GM10847 (cell line): Measurements from ENCODE around the gene FCHSD2.

ENCODE experiments used
- POLR2A ChIP-seq: IDR thresholded peaks from 2 replicates; pipeline ENCODE4 v1.6.1; 2011; ENCODE audit not compliant: insufficient read length; ENCODE audit errors: extremely low read depth

The FCHSD2 gene

GRCh38 chr11:73158356-73159051 lies 16.4 kb upstream of the FCHSD2 start:
- no peak for TF ChIP-seq POLR2A

GRCh38 chr11:73157101-73158010 lies 15.2 kb upstream of the FCHSD2 start:
- peak; percentile 41 for TF ChIP-seq POLR2A

GRCh38 chr11:73156686-73157085 lies 14.6 kb upstream of the FCHSD2 start:
- no peak for TF ChIP-seq POLR2A

GRCh38 chr11:73156114-73156513 lies 14.0 kb upstream of the FCHSD2 start:
- TF ChIP-seq POLR2A = no peak

GRCh38 chr11:73155102-73155501 lies 13.0 kb upstream of the FCHSD2 start:
- TF ChIP-seq POLR2A = no peak

- peak; percentile 25 for TF ChIP-seq POLR2A
Measured at GRCh38 chr11:73154178-73154577, 12.1 kb upstream of the FCHSD2 start.

GRCh38 chr11:73152861-73153483 lies 10.9 kb upstream of the FCHSD2 start:
- peak; percentile 65 for TF ChIP-seq POLR2A

- no peak for TF ChIP-seq POLR2A
Measured at GRCh38 chr11:73152086-73152853, 10.2 kb upstream of the FCHSD2 start.

- no peak for TF ChIP-seq POLR2A
Measured at GRCh38 chr11:73151416-73151815, 9.3 kb upstream of the FCHSD2 start.

GRCh38 chr11:73149105-73149504 lies 7.0 kb upstream of the FCHSD2 start:
- TF ChIP-seq POLR2A = no peak

GRCh38 chr11:73147771-73148681 lies 5.9 kb upstream of the FCHSD2 start:
- TF ChIP-seq POLR2A = no peak

- TF ChIP-seq POLR2A = no peak
Measured at GRCh38 chr11:73145986-73146575, 4.0 kb upstream of the FCHSD2 start.

GRCh38 chr11:73143126-73143838 lies 1.2 kb upstream of the FCHSD2 start:
- TF ChIP-seq POLR2A = no peak
